ENCODE measurements around the gene ARSI.

The ARSI gene

DNA sequence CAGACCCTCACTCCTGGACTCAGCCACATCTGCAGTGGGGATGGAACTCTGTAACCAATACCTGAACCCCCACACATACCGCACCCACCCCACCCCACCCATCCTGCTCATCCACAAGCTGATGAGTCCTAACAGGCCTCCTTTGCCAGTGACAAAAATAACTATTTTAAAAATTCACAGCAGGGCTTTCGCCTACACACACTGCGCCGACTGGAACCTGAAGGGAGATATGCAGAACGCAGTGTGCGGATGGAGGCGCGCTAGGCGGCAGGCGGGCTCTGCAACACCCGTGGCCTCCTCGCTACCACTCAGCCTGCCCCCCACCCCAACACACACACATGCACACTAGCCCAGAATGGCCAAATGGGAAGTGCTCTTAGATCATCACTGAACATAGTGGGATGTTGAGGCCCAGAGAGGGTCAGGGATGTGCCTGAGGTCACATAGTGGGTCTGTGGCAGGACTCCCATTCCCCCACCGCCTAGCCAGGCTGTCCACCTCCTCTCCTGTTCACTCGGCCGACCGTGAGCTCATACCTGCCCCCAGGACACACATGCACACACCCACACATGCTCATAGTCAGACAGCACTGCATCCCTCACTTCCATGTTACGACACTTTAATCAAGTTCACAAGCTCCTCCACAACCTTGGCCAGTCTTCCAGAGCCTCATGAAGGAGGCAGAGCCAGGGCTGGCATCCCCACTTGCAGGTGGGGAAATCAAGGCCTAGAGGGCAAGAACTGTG, 6.8 kb downstream of the ARSI start:
- DNase-seq (ENCODE audit: low read depth): peak; percentile 89
- H3K4me3 ChIP-seq (ENCODE audit: low read length): no peak overlapping the region
- TF ChIP-seq, protein P1, sequence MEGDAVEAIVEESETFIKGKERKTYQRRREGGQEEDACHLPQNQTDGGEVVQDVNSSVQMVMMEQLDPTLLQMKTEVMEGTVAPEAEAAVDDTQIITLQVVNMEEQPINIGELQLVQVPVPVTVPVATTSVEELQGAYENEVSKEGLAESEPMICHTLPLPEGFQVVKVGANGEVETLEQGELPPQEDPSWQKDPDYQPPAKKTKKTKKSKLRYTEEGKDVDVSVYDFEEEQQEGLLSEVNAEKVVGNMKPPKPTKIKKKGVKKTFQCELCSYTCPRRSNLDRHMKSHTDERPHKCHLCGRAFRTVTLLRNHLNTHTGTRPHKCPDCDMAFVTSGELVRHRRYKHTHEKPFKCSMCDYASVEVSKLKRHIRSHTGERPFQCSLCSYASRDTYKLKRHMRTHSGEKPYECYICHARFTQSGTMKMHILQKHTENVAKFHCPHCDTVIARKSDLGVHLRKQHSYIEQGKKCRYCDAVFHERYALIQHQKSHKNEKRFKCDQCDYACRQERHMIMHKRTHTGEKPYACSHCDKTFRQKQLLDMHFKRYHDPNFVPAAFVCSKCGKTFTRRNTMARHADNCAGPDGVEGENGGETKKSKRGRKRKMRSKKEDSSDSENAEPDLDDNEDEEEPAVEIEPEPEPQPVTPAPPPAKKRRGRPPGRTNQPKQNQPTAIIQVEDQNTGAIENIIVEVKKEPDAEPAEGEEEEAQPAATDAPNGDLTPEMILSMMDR (IDR thresholded peaks at IDR 0.05; ENCODE audit: insufficient read depth, low read depth, low read length, missing control alignments): no peak

DNA sequence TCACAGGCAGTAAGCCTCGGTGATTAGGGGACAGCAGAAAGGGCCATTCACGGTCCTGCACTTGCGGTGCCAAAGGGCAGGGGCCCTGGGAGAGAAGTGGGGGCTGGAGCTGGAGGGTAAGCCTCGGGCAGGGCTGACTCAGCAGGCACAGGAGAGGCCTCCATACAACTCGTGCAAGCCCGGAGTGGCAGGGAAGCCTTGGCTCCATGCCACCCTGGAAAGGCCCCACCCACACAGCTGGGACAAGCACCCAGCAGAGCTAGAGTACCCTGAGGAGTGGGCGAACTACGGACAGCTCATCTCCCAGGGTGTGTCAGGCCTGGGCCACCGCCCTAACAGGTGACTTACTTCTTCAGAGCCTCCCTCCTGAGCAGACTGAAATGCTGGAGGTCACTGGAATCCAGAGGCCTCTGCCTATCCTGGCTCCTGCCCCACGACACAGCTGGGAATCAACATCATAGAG, 7.5 kb downstream of the ARSI start:
- peak; percentile 96 for DNase-seq (ENCODE audit: low read depth)
- H3K4me3 ChIP-seq (ENCODE audit: low read length): no peak overlapping the region
- TF ChIP-seq, protein P1 (IDR thresholded peaks at IDR 0.05; ENCODE audit: insufficient read depth, low read depth, low read length, missing control alignments): no peak

DNA sequence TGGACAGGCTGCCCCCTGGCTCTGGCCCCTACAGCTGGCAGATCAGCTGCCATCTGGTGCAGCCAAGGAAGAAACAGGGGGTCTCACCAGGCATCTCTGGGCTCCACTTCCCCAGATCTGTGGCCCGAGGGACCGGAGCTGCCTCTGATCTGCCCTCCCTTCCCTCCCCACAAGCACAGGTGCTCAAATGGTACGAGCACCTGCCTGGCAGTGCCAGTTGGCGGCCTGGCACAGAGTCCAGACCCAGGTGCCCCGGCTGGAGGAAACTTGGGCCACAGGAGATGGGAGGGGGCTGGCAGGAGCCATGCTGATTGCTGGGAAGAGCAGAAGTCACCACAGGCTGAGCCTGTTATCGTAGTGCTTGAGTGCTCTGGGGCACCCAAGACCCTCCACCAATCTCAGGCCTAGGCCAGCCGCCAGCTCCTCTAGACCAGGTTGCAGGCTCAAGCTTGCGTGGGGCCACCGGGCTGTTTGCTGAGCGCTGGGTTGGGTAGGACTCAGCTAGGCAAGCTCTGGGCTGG, 8.1 kb downstream of the ARSI start:
- TF ChIP-seq, protein P1 (IDR thresholded peaks at IDR 0.05; ENCODE audit: insufficient read depth, low read depth, low read length, missing control alignments): no peak
- H3K4me3 ChIP-seq (ENCODE audit: low read length): no peak overlapping the region
- DNase-seq (ENCODE audit: low read depth): no peak

DNA sequence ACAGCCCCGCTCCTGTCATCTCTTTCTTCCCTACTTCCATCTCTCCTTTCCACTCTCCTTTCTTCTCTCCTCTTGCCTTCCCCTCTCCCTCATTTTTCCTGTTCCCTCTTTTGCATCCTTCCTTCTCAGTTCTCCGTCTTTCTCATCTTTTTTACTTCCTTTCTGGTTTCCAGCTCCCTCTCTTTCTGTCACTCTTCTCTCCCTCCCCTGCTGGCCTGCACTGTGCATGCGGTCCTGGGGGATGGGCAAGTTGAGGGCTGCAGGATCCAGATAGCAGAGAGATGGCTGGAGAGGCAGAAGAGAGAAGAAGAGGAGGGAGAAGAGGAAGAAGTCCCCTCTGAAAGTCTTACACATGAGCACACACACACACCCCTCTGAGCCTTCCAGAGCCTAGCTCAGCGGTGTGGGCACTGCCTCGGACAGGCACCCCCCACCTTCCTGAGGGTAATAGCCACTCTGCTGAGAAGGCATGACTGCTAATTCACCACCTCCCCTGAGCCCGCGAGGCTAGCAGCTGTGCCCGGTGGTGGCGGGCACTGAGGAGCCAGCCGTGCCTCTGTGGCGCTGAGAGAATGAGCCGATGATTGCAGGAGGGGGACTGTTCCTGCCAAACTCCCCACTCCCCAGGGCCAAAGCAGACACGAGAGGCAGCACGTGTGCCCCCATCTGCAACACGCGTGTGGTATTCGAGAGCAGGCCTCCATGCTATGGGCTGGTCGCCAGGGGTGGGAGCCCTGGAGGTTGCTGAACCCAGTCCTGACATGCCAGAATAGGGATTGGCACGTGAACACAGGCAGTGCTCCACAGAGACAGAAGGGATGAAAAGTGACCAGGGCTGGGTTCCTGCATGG, 9.4 kb downstream of the ARSI start:
- DNase-seq (ENCODE audit: low read depth): no peak
- TF ChIP-seq, protein P1 (IDR thresholded peaks at IDR 0.05; ENCODE audit: insufficient read depth, low read depth, low read length, missing control alignments): no peak
- H3K4me3 ChIP-seq (ENCODE audit: low read length): no peak overlapping the region

DNA sequence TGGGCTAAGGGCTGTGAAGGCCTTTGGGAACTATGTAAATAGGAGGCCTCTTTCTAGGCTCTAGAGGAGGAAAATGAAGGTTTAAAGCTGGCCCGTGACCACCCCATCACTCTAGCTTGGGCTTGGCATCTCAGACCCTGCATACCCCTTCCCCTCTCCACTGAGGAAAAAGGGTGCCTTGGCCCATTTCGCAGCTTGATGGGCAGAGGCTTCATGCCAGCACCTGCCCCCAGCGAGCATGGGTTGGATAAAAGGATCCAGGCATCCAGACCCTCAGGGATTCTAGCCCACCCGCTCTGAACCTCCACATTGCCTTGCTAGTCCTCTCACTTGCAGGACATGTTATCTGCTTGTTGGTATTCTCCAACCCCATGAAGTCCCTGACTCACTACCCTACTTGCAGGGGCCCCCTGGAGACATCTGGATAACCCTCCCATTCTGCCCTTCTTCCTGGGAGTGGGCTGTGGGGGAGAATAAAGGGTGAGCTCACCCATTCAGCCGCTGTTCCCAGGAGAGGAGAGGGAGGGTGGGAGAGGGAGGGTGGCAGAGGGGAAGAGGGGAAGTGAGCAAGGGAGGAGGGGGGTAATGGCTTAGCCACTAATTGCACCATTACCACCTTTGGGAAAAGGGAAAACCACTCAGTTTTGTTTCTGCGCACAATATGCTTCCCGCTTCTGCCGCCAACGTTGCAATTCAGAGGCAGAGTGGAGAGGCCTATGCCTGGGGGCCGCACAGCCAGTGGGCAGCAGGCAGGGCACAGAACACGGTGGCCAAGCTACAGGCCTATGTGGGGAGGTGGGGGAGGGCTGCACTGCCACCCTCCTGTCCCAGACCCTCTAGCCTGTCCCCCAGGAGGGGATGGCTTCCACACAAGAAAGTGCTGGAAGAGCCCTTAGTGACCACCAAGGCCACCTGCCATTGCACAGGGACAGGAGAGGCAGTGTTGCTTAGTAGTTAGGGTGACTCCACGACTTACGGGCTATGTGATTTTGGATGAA, 11.0 kb downstream of the ARSI start:
- DNase-seq (ENCODE audit: low read depth): no peak
- no peak overlapping the region for H3K4me3 ChIP-seq (ENCODE audit: low read length)
- TF ChIP-seq, protein P1 (IDR thresholded peaks at IDR 0.05; ENCODE audit: insufficient read depth, low read depth, low read length, missing control alignments): no peak
